ENCODE data around the gene ZNF630.
"Not testable (repeated sequence)": the region's sequence is repeated elsewhere in the genome, so short reads cannot be mapped to it uniquely, and the experiment has no call there.

ZNF630 gene

DNA sequence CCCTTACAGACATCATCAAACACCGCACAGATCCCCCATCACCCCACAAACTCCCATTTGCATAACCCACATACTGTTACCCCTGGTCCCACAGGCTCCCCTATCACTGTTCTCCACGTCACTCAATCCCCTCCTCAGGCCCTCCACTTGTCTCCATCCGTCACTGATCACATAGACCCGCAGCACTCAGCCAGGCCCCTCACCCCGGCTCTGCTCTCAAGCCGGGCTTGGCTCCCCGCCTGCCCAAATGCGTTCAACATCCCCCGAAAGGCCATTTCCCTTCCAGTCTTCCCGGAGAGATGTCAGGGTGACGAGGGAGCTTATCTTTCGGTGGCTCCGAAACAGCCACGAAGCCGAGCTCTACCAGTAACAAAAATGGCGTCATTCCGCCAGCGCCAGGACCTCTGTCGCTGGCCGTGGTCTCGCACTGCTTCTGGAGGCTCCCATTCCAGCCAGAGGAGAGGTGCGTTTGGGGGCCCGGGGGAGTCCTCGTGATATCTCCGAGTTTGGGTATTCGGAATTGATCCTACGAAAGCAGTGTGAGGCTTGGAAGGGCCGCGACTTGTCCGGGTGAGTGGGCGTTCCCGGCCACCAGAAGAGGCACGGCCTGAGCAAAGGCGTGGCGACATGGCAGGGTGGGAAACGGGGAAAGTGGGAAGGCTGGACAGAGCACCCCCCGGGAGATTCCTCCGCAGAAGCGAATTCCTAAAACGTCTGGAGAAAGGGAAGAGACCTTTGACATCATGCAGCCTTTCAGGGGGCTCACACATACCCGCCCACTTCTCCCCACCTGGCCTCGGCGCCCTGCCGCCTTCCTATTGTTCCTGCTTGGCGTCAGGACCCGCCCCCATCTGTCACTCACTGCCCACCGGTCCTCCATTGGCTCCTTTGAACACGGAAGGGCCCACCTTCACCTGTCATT, at the start of gene ZNF630:
ZNF630 (minus strand) TSS at position 577 of the 922 bp plus-strand sequence. CDS start 4,754 bp downstream, outside the sequence.
- DNase-seq = peak; percentile 81

DNA sequence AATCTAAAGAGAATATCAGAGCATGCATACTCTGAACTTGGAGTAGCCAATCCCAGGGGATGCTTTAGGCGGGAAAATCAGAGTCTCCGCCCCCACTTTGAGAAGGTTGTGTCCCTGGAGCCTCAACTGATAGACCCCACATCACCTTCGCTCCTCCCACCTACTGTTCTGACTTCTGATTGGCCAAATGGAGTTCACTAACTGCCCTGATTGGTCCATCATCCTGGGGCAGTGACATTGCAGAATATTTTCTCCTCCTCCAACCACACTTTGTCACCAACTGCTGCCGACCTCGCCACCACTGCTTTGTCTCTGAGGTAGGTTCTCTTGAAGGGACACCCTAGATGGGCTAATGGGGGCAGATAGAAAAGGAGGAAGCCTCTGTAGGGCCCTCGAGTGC, 36.3 kb upstream of the ZNF630 start:
- DNase-seq = no peak

DNA sequence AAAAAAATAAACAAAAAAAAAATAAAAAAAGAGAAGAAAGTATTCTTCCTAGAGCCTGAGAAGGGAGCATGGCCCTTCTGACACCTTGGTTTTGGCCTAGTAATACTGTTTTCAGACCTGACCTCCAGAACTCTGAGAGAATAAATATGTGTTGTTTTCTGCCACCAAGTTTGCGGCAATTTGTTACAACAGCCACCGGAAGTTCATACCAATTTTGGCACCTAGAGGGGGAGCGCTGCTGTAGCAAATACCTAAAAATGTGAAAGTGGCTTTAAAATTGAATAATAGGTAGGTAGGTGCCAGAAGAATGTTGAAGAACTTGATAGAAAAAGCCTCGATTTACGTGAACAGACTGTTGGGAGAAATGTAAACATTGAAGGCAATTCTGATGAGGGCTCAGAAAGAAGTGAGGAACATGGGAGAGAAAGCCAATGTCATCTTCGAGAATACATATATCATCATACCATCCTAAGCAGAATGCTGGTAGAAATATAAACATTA, 31.5 kb upstream of the ZNF630 start:
- no peak for DNase-seq

DNA sequence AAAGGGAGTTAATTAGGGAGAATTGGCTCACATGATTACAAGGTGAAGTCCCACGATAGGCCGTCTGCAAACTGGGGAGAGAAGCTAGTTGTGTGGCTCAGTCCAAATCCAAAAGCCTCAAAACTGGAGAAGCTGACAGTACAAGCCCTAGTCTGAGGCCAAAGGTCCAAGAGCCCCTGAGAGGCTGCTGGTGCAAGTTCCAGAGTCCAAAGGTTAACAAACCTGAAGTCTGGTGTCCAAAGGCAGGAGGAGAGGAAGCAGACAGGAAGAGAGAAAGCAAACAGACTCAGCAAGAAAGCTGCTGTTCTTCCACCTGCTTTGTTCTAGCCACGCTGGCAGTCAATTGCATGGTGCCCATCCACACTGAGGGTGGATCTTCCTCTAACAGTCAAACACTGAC, 30.0 kb upstream of the ZNF630 start:
- no peak for DNase-seq

DNA sequence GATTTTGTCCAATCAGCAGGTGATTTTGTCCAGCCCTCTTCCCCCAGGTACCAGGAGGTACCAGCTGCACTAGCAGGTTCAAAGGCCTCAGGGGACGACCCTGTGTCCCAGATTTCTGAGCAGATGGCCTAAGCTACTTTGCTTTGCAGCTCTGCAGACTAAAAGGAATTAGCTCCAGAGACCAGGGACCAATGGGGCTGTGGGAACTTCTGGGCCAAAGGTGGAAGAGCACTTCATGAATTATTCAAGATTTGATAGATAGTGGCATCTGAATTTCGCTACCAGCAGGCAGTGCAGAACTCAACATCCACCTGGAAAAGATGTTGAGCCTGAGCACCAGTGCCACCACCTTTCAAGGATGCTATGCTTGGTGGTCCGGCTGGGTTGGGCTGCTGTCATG, 21.1 kb upstream of the ZNF630 start:
- not testable (repeated sequence) for DNase-seq

DNA sequence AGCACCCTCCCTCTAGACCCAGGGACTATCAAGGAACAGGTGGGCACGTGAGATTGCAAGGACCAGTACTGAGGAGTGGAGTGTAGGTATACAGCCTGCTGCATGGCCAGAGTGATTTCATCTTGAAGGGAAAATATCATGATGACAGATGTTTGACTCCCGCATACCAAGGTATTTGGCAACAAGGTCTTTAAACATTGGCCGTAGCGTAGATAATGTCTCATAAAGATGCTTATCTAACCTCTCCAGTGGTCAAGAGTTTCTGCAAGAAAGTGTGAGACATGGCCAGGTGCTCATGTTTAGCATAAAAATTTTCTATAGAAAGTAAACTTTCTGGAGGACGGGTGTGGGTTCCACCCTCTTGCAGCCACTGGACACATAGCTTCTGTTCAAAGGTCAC, 18.7 kb upstream of the ZNF630 start:
- DNase-seq = no peak

DNA sequence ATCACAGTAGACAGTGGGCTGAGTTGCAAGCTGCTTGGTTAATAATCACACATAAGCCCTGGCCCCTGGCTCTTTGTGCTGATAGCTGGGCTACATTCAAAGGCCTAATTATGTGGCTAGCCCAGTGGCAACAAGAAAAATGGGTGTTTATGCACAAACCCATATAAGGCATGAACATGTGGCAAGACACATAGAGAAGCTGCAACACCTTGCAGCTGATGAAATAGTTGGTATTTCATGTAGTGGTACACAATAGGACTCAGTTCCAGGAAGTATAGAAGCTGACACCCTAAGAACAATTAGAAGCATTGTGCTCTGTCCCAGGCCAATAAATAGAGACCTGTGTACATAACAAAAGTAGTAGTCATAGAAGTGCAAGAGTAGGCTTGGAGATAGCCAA, 14.6 kb upstream of the ZNF630 start:
- no peak for DNase-seq

DNA sequence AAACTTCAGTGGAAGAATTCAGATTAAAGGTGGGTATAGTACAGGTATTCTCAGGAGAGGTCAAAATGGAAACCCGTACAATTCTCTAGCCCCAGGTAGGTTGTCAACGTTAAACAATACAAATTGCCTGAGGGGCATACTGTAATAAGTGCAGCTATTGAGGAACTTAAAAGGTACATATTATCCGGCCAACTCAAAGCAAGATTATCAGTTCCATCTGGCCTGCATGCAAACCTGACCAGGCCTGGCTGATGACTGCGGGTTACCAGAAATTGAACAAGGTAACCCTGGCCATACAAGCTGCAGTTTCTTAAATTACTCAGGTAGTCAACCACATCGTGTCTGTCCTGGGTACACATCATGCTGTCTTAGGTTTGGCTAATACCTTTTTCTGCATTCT, 12.3 kb upstream of the ZNF630 start:
- no peak for DNase-seq

DNA sequence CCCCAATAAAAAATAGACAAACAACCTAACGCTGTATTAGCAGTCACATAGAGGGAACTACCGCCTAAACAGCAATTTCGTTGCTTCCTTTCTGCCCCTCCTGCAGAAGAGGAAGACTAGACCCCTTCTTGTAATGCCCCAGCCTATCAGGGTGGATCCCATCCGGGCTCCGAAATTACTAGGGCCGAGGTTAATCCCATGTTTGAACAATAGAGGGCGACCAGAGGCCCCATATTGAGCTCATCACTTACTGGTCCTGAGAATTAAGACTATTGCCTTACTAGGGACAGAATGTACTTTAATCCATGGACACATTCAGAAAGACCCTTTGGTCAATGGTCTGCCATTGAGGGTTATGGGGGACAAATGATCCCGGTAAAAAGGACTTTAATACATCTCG, 11.8 kb upstream of the ZNF630 start:
- DNase-seq = no peak

DNA sequence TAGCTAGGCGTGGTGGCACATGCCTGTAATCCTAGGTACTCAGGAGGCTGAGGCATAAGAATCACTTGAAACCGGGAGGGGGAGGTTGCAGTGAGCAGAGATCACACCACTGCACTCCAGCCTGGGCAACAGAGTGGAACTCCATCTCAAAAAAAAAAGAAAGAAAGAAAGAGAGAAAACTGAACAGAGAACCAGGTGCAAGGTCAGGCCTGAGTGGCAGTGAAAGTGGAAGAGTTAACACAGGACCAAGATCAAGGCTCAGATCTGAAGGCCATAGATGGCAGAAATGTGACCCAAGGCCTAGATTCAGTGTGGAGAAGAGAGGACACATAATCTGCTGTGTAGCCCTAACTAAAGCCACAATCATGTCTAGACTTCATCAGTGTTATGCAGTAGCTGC, 4.9 kb upstream of the ZNF630 start:
- no peak for DNase-seq

DNA sequence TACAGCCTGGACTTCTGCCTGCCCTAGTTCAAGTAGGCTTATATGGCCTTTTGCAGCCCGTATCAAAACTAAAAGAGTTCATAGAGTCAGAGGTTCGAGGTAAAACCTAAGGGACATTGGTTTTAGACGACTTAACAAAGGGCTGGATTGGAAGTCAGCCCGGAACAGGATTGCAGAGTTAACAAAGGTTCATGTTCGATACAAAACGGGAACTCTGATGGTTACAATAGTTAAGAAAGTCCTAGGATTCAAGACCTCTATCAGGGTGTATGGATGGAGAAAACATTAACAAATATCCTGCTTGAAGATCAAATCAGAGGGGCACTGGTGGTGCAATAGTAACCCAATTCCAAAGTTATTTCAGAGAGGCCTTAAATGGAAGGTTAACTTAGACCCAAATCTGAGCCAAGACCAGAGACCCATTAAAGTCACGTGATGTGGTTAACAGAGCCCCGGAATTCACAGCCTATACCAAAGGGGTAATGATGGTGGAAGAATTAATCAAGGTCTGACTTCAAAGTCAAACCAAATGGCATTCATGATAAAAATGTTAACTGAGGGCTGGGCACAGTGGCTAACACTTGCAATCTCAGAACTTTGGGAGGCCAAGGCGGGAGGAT, 656 bp upstream of the ZNF630 start:
- no peak for DNase-seq

DNA sequence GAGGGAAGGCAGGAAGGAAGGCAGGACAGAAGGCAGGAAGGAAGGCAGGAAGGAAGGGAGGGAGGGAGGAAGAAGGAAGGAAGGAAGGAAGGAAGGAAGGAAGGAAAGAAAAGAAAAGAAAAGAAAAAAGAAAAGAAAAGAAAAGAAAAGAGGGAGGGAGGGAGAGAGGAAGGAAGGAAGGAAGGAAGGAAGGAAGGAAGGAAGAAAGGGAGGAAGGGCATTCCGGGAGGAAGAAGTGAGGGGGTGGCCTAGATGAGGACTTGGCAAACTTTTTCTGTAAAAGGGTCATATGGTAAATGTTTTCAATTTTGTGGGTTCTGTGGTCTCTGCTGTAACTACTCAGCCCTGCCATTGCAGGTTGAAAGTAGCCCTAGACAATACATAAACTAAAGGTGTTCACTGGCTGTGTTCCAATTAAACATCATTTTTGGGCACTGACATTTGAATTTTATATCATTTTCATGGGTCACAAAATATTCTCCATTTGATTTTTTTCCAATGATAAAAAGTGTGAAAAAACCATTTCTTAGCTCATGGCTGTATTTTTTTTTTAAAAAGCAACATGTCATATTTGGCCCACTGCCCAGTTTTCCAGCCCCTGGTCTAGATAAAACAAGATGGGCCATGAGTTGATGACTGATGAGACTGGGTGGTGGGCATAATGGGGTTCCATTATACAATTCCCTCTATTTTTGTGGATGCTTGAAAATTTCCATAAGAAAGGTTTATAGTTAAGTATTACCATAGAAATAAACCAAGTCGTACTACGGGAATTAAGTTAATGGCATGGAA, 3.1 kb downstream of the ZNF630 start:
- no peak for DNase-seq

DNA sequence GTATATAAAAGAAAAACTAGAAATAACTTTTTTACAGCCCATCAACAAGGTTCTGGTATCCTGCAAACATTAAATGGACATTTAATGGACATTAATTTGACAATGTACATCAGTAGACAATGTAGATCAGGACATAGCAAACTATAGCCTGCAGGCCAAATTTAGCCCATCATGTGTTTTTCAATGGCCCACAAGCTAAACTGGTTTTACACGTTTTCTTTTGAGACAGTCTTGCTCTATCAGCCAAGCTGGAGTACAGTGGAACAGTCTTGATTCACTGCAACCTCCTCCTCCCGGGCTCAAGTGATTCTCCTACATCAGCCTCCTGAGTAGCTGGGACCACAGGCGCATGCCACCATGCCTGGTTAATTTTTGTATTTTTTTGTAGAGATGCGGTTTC, 7.2 kb downstream of the ZNF630 start:
- DNase-seq = no peak

DNA sequence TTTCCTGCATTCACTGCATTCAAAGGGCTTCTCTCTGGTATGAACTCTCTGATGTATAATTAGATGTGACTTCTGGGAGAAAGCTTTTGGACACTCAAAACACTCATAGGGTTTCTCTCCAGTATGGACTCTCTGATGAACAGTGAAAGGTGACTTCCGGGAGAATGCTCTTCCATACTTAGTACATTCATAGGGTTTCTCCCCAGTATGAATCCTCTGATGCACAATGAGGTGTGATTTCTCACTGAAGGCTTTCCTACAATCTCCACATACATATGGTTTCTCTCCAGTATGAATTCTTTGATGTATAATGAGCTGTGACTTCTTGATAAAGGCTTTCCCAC, 12.2 kb downstream of the ZNF630 start:
- no peak for DNase-seq

DNA sequence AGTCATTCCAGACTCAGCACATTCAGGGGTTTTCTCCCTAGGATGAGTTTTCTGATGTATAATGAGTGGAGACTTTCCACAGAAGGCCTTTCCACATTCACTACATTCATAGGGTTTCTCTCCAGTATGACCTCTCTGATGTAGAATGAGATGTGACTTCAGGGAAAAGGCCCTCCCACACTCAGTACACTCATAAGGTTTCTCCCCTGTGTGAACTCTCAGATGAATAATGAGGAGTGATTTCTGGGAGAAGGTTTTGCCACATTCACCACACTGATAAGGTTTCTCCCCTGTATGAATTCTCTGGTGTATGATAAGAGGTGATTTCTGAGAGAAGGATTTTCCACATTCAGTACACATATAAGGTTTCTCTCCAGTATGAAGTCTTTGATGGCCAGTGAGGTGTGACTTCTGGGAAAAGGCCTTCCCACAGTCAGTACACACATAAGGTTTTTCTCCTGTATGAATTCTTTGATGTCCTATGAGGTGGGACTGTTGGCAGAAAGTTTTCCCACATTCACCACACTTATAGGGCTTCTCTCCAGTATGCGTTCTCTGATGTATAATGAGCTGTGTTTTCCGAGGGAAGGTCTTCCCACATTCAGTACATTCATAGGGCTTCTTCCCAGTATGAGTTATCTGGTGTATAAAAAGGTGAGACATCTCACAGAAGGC, 12.7 kb downstream of the ZNF630 start:
- DNase-seq = no peak

DNA sequence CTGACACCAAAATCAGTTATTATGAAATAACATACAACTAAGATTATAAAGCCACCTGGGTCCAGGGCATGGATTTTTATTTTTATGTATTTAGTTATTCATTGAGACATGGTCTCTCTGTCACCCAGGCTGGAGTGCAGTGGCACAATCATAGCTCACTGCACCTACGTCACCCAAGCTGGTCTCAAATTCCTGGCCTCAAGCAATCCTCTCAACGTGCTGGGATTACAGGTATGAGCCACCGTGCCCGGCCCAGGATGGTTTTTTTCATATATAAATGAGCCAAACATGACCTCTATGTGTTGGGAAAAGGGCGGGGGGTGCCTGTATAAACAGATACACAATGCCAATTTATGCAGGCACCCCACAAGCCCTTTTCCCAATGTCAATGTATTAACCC, 24.6 kb downstream of the ZNF630 start:
- no peak for DNase-seq

DNA sequence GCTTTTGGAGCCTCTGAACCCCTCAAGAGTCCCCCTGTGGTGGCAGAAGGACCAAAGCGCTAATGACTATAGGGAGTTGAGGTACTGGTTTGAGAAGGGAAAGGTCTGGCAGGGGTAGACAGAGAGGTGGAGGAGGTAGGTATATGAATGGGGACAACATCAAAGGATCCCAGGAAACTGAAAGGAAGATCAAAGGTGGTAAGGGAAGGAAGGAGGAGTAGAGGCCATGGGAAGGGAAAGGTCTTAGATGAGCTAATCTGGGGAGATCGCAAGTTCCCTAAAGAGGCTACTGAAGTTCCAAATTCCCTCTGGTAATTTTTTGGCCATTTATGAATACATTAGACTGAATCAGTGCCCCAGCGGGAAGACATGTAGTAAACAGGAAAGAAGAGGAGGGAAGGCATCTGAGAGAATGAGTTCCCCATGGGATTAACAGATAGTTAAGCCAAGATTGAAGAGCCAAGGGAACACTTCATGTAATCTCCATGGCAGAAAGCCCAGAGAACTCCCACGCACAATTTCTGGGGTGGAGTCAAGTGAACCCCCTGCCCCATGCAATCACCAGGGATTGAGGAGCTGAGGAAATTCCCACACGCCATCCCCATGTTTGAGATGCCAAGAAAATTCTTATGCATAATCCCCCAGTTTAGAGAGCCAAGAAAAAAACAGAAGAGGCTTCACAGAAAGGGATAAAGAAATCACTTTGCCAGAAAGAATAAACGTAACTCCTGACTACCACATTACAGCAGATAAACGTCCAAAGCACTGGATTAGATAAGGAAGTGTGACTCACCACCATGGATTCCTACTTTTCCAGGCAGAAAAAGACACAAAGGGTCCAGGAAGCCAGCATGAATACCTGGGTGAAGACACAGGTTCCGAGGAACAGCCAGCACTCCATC, 25.8 kb downstream of the ZNF630 start:
- no peak for DNase-seq

DNA sequence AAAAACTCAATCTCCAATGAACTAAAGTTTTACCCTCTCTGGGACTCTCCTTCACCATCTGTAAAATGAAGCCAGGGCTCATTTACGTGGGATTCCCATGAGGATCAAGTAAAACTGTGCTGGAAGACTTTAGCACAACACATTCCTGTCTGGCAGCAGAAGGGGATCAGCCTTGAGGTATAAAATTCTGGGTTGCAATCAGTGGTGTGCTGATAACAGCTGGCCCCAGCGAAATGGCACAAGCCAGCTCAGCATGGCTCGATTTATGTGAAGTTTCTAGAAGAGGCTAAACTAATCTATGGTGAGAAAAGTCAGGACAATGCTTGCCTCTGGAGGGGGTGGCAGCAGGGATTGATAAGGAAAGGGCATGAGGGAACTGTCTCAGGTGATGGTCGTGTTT, 28.4 kb downstream of the ZNF630 start:
- no peak for DNase-seq

DNA sequence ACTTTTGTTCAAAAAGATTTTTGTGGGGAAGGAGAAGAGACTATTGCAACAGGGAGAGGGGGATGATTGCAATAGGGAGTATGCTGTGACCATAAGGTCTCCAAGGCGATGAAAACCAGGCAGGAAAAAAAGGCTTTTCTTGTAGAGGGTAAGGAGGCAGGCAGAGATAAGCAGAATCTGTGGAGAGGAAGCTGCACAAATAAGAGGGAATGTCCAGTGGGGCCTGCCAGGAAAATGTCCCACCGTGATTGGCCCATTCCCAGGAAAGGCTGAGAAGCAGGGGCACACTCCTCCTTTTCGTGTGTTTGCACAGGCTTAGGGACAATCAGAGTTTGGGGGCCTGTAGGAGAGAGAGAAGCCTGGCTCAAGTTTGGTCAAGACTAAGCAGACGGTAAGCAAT, 35.5 kb downstream of the ZNF630 start:
- DNase-seq = no peak

DNA sequence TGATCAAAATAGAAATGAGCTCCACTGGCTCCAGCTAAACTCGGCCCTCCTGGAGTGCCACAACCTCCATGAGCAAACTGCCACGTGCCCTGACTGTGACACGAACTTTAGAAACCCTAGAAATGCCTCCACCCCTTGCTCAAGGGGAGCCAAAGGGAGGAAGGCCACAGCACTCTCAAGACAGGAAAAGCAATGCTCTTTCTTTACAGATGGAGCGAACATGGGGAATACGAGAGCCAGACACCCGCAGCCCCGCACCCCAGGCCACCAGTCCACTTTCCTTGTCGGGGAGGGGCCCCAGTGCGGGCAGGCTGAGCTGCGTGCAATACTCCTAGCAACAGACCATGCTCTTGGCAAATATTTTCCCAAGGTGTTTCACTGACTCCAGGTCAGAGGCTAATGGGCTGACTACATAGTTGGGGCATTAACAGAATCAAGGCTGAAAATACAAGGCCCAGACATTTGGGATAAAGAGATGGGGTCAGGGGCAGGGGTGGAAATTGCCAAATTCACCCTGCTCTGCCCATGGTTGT, 40.7 kb downstream of the ZNF630 start:
- not testable (repeated sequence) for DNase-seq

DNA sequence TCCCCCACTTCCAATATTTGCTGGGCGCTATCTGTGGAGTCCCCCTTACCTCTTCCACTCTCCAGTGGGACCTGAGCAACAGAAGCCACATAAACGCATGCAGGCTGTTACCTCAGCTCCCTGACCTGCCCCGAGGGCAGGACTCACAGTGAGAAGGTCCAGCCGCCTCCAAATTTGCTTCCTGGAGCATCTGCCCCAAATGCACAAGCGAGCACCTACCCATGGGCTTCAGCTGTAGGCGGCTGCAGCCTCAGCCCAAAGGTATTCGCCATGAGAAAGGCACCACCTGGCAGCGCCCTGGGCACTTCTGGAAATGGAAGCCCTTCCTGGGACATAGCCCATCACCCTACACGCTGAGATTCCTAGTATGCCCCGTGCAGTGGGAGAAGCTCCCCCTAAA, 41.2 kb downstream of the ZNF630 start:
- no peak for DNase-seq

DNA sequence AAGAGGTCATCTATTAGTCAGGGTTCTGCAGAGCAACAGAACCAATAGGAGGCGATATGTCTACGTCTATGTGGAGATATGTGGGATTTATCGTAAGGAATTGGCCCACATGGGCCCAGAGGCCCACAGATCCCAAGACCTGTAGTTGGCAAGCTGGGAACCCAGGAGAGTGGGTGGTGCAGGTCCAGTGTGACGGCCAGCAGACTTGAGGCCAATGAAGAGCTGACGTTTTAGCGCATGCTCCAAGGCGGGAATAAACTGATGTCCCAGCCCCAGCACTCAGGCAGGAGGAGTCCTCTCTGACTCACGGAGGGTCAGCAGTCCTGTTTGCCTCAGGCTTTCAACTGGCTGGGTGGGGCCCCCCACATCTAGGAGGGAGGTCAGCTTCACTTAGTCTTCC, 43.3 kb downstream of the ZNF630 start:
- no peak for DNase-seq

All from DMS79 treated with DMSO at 0.1 percent for 48 hours (cell line).